Trophoblast cell (in vitro differentiated cells and primary cell): ENCODE data around the gene RIOK2.

ENCODE experiments used
- DNase-seq, 2 donors: peaks; one replicate each; pipeline ENCODE4 v3.0.0-alpha.2; 2016
- H2AFZ ChIP-seq: 2 replicates; pipeline ENCODE4 v1.6.1; 2013; ENCODE audit warnings: low read length, moderate library complexity, mild to moderate bottlenecking; ENCODE audit not compliant: insufficient read depth, poor library complexity
- H2AK5ac ChIP-seq: 2 replicates; pipeline ENCODE4 v1.6.1; 2013; ENCODE audit warnings: mild to moderate bottlenecking, low read length
- H2BK120ac ChIP-seq: 2 replicates; pipeline ENCODE4 v1.6.1; 2013; ENCODE audit warnings: low read length, mild to moderate bottlenecking, moderate library complexity; ENCODE audit not compliant: insufficient read depth, poor library complexity
- H2BK12ac ChIP-seq: 2 replicates; pipeline ENCODE4 v1.6.1; 2013; ENCODE audit warnings: mild to moderate bottlenecking, low read length, moderate library complexity
- H2BK5ac ChIP-seq: 2 replicates; pipeline ENCODE4 v1.6.1; 2013; ENCODE audit warnings: low read length, low read depth, moderate library complexity, mild to moderate bottlenecking; ENCODE audit not compliant: poor library complexity
- H3K14ac ChIP-seq: 2 replicates; pipeline ENCODE4 v1.6.1; 2013; ENCODE audit warnings: mild to moderate bottlenecking, low read length
- H3K18ac ChIP-seq: 2 replicates; pipeline ENCODE4 v1.6.1; 2013; ENCODE audit warnings: mild to moderate bottlenecking, low read length
- H3K23ac ChIP-seq: 2 replicates; pipeline ENCODE4 v1.6.1; 2013; ENCODE audit warnings: low read length
- H3K27ac ChIP-seq: 2 replicates; pipeline ENCODE4 v1.5.1; 2013; ENCODE audit warnings: low read depth, mild to moderate bottlenecking, inconsistent platforms, low read length, moderate library complexity
- H3K27me3 ChIP-seq: 2 replicates; pipeline ENCODE4 v1.6.1; 2013; ENCODE audit warnings: inconsistent platforms, mild to moderate bottlenecking, low read length, moderate library complexity; ENCODE audit not compliant: insufficient read depth
- H3K36me3 ChIP-seq, 2 experiments: 1 replicate in 1 of 2; 2 replicates in 1 of 2; pipeline ENCODE4 v1.6.1; 2013; ENCODE audit warnings: low read length in 2 of 2, mild to moderate bottlenecking in 2 of 2, moderate library complexity in 1 of 2; ENCODE audit not compliant: insufficient read depth in 2 of 2, control insufficient read depth in 1 of 2
- H3K4ac ChIP-seq: 2 replicates; pipeline ENCODE4 v1.6.1; 2013; ENCODE audit warnings: low read depth, mild to moderate bottlenecking, low read length, moderate library complexity
- H3K4me1 ChIP-seq, 2 experiments: 1 replicate in 1 of 2; 2 replicates in 1 of 2; pipeline ENCODE4 v1.6.1; 2013; ENCODE audit warnings: low read length in 2 of 2, mild to moderate bottlenecking in 2 of 2, moderate library complexity in 1 of 2; ENCODE audit not compliant: insufficient read depth in 2 of 2, control insufficient read depth in 1 of 2
- H3K4me2 ChIP-seq: 2 replicates; pipeline ENCODE4 v1.6.1; 2013; ENCODE audit warnings: inconsistent platforms, mild to moderate bottlenecking, low read length, moderate library complexity
- H3K4me3 ChIP-seq: 2 replicates; pipeline ENCODE4 v1.5.1; 2013; ENCODE audit warnings: mild to moderate bottlenecking, low read depth, low read length, inconsistent platforms
- H3K79me1 ChIP-seq: one replicate; pipeline ENCODE4 v1.6.1; 2013; ENCODE audit warnings: low read length
- H3K79me2 ChIP-seq: 2 replicates; pipeline ENCODE4 v1.6.1; 2013; ENCODE audit warnings: low read length, mild to moderate bottlenecking; ENCODE audit not compliant: control insufficient read depth, insufficient read depth, poor library complexity
- H3K9ac ChIP-seq: 2 replicates; pipeline ENCODE4 v1.6.1; 2013; ENCODE audit warnings: mild to moderate bottlenecking, low read length
- H3K9me3 ChIP-seq: 2 replicates; pipeline ENCODE4 v1.6.1; 2013; ENCODE audit warnings: low read depth, mild to moderate bottlenecking, control low read depth, inconsistent platforms, low read length; ENCODE audit not compliant: insufficient read depth
- H4K12ac ChIP-seq: 2 replicates; pipeline ENCODE4 v1.6.1; 2013; ENCODE audit warnings: low read depth, mild to moderate bottlenecking, low read length, moderate library complexity
- H4K8ac ChIP-seq: 2 replicates; pipeline ENCODE4 v1.6.1; 2013; ENCODE audit warnings: low read depth, mild to moderate bottlenecking, low read length, moderate library complexity
- H4K91ac ChIP-seq: one replicate; pipeline ENCODE4 v1.6.1; 2013; ENCODE audit warnings: low read depth, mild to moderate bottlenecking, low read length, moderate library complexity
- WGBS: extraction: QIAGEN DNeasy Blood & Tissue Kit; methylation state at CpG from one replicate; pipeline ENCODE4 v1.1.7; 2013; ENCODE audit warnings: missing lambda C conversion rate; ENCODE audit not compliant: insufficient read length, insufficient coverage; ENCODE audit errors: extremely low coverage; 5-methylcytosine and 5-hydroxymethylcytosine counted together

The RIOK2 gene

GRCh38 chr5:97143704-97144103 is 39.3 kb downstream of the RIOK2 start:
- H4K91ac ChIP-seq: no peak overlapping the region
- peak overlapping the region; percentile 62 for H2AK5ac ChIP-seq
- no peaks in the 10 kb centered on the region for H3K36me3 ChIP-seq
- H2BK12ac ChIP-seq: peak overlapping the region; percentile 94
- H4K12ac ChIP-seq: no peak overlapping the region
- DNase-seq: no peak
- no peak overlapping the region for H3K4ac ChIP-seq
- no peak overlapping the region for H3K9ac ChIP-seq
- H3K4me1 ChIP-seq: peaks cover 0 to 3% of the 10 kb centered on the region in 2 experiments
- peaks cover 5% of the 10 kb centered on the region for H3K79me1 ChIP-seq
- H3K4me3 ChIP-seq: no peak overlapping the region
- H3K14ac ChIP-seq: no peak overlapping the region
- H2AFZ ChIP-seq: no peak overlapping the region
- no peak overlapping the region for H3K23ac ChIP-seq
- H3K4me2 ChIP-seq: no peak overlapping the region
- no peak overlapping the region for H2BK5ac ChIP-seq
- no peaks in the 10 kb centered on the region for H3K9me3 ChIP-seq
- H3K79me2 ChIP-seq: no peaks in the 10 kb centered on the region
- no peak overlapping the region for H3K18ac ChIP-seq
- no peak overlapping the region for H2BK120ac ChIP-seq
- H3K27ac ChIP-seq: no peak overlapping the region
- no peak overlapping the region for H4K8ac ChIP-seq
- WGBS: no CpG with 5 or more reads among the region's 2 CpGs
- no peaks in the 10 kb centered on the region for H3K27me3 ChIP-seq

DNA sequence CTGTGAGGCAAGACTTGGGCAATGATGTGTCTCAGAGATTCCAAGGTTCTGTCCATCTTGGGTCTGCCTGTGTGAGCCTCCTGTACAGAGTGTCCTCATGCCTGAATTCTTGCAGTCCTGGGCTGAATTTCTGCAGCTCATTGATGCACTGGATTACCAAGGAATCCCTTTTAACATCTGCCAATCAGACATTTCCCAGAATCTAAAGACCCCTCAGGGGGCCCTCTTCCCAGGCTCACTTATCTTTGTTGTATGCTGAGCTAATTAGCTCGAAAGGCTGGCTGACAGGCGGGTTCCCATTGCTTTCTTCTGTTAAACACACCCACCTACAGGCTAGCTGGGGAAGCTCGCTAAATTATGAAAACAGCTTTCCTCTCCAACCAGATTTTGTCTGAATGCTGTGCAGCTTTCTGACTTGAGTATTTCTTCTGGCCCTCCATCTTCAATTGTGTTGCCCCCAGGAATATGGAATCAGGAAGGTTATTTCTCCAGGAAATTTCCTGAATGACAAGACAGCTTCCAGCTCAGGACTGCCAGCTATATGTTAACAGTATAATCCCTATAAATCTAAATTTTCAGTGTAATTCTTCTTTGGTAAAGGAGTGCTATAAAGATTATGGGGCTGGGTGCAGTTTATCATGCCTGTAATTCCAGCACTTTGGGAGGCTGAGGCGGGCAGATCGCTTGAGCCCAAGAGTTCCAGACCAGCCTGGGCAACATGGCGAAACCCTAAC is 40.4 kb downstream of the RIOK2 start, which contains the start of gene LIX1:
TSS of gene LIX1 (minus strand) at position 91 of the 734 bp plus-strand sequence. CDS start at position 56, 35 bp downstream.
- Histone ChIP-seq H2AK5ac (peak within 1 kb of the TSS; percentile 62), H3K36me3 (no peaks in the 10 kb centered on the region), H3K27ac (peak within 1 kb of the TSS; percentile 70), H3K4me2 (peak within 1 kb of the TSS; percentile 48), H2BK120ac (peak within 1 kb of the TSS; percentile 33), H3K79me1 (peaks cover 5% of the 10 kb centered on the region), H3K9ac (no peak within 1 kb of the TSS), H4K8ac (no peak within 1 kb of the TSS), H3K9me3 (no peaks in the 10 kb centered on the region), H3K4ac (no peak within 1 kb of the TSS), H2BK5ac (peak within 1 kb of the TSS; percentile 49), H3K79me2 (no peaks in the 10 kb centered on the region), H4K12ac (peak within 1 kb of the TSS; percentile 43), H3K27me3 (no peaks in the 10 kb centered on the region), H3K18ac (no peak within 1 kb of the TSS), H2AFZ (no peak within 1 kb of the TSS), H3K4me1 (peaks cover 0 to 3% of the 10 kb centered on the region in 2 experiments), H4K91ac (peak within 1 kb of the TSS; percentile 37), H3K14ac (no peak within 1 kb of the TSS), H3K23ac (no peak within 1 kb of the TSS), H3K4me3 (no peak within 1 kb of the TSS), H2BK12ac (peak within 1 kb of the TSS; percentile 94)
- DNase-seq: peak in 1 of 2 donors; percentile 39
- WGBS: no CpG with 5 or more reads among the region's 6 CpGs

GRCh38 chr5:97141539-97141938 is 41.5 kb downstream of the RIOK2 start:
- no peak overlapping the region for H3K23ac ChIP-seq
- no peak overlapping the region for H4K12ac ChIP-seq
- no peak overlapping the region for H2BK120ac ChIP-seq
- H2BK5ac ChIP-seq: no peak overlapping the region
- H3K27ac ChIP-seq: no peak overlapping the region
- H3K18ac ChIP-seq: no peak overlapping the region
- H3K27me3 ChIP-seq: no peaks in the 10 kb centered on the region
- no peaks in the 10 kb centered on the region for H3K36me3 ChIP-seq
- H3K4me2 ChIP-seq: peak overlapping the region; percentile 48
- H3K4me3 ChIP-seq: no peak overlapping the region
- H4K8ac ChIP-seq: no peak overlapping the region
- no peak overlapping the region for H2AFZ ChIP-seq
- peaks cover 5% of the 10 kb centered on the region for H3K79me1 ChIP-seq
- no peak for DNase-seq
- H3K4ac ChIP-seq: no peak overlapping the region
- H3K9me3 ChIP-seq: no peaks in the 10 kb centered on the region
- no peak overlapping the region for H4K91ac ChIP-seq
- no peak overlapping the region for H2AK5ac ChIP-seq
- peaks cover 0 to 3% of the 10 kb centered on the region in 2 experiments for H3K4me1 ChIP-seq
- no peaks in the 10 kb centered on the region for H3K79me2 ChIP-seq
- no CpG with 5 or more reads among the region's 2 CpGs for WGBS
- H3K9ac ChIP-seq: no peak overlapping the region
- no peak overlapping the region for H2BK12ac ChIP-seq
- H3K14ac ChIP-seq: no peak overlapping the region

DNA sequence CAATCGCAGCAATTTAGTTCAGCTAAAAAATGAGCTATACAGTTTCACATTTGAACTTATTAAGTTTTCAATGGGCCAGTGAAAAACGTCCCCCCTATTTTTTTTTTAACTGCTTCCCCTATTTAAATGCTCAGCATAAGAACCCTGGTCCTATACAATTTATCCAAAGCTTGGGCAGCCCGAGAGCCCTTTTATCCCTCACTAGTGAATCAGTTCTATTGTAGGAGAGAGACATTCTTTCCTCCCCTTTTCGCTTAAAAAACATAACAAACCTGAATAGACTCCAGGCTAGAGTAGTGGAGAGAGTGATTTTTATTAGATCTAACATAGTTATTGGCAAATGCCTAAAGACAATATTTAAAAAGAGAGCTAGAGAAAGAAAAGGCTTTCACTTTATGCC is 42.0 kb downstream of the RIOK2 start:
- H3K9me3 ChIP-seq: no peaks in the 10 kb centered on the region
- no peak overlapping the region for H3K4ac ChIP-seq
- peak overlapping the region; percentile 48 for H3K4me2 ChIP-seq
- no peak for DNase-seq
- no peaks in the 10 kb centered on the region for H3K79me2 ChIP-seq
- H2AFZ ChIP-seq: no peak overlapping the region
- no peak overlapping the region for H3K18ac ChIP-seq
- H3K4me1 ChIP-seq: peaks cover 0 to 3% of the 10 kb centered on the region in 2 experiments
- no peak overlapping the region for H3K27ac ChIP-seq
- no peak overlapping the region for H3K4me3 ChIP-seq
- H2BK5ac ChIP-seq: no peak overlapping the region
- H3K79me1 ChIP-seq: peaks cover 5% of the 10 kb centered on the region
- H3K14ac ChIP-seq: no peak overlapping the region
- H3K27me3 ChIP-seq: no peaks in the 10 kb centered on the region
- H2AK5ac ChIP-seq: no peak overlapping the region
- H4K91ac ChIP-seq: no peak overlapping the region
- no peak overlapping the region for H4K8ac ChIP-seq
- no CpG with 5 or more reads among the region's 4 CpGs for whole genome bisulfite sequencing
- no peak overlapping the region for H3K9ac ChIP-seq
- H3K23ac ChIP-seq: no peak overlapping the region
- peaks cover 0 to under 1% of the 10 kb centered on the region in 2 experiments for H3K36me3 ChIP-seq
- H2BK12ac ChIP-seq: no peak overlapping the region
- H2BK120ac ChIP-seq: no peak overlapping the region
- H4K12ac ChIP-seq: no peak overlapping the region
